Measurements from ENCODE around the gene DYNC1I1. TPM values are rescaled to one million over a fixed set of nuclear protein-coding genes. Genes with fewer than 3 reads are reported as not detected.
A peak's percentile ranks its signal among the peaks of the same experiment; 100 is the strongest.

Gene DYNC1I1
- total and polyA plus RNA-seq, 2 experiments from 2014 or later: 1.4 to 4.1 TPM

- no peak overlapping the region for H3K4me2 ChIP-seq
- H2AFZ ChIP-seq: peak overlapping the region; percentile 30; the same call in 1 of the 2 replicates
- H3K27ac ChIP-seq (ENCODE audit: low read depth): no peak overlapping the region
These were observed 87.1 kb downstream of the DYNC1I1 start for GRCh38 chr7:95859429-95859828.

More at GRCh38 chr7:95859429-95859828, 87.1 kb downstream of the DYNC1I1 start:
- no peaks in the 10 kb centered on the region for H4K20me1 ChIP-seq (replicated peaks; ENCODE audit: insufficient read depth)
- peaks cover 8% of the 10 kb centered on the region; the same call in 1 of the 2 replicates for H3K9me2 ChIP-seq (ENCODE audit: insufficient read depth)
- Mint-ChIP-seq H3K4me1 (peaks cover 14% of the 10 kb centered on the region), H3K27ac (no peak overlapping the region), H3K36me3 (ENCODE audit: low read depth) (no peaks in the 10 kb centered on the region), H3K27me3 (ENCODE audit: insufficient read depth, low read depth, poor library complexity) (no peaks in the 10 kb centered on the region), H3K4me3 (no peak overlapping the region), H3K9me3 (no peaks in the 10 kb centered on the region)
- H3K4me3 ChIP-seq: no peak overlapping the region
- peak; percentile 41 for DNase-seq (ENCODE audit: low spot score)
- no peaks in the 10 kb centered on the region for H3K79me2 ChIP-seq (replicated peaks; ENCODE audit: insufficient read depth)
- H3K36me3 ChIP-seq (ENCODE audit: insufficient read depth): no peaks in the 10 kb centered on the region
- H3F3A ChIP-seq (replicated peaks; ENCODE audit: low read depth): no peaks in the 10 kb centered on the region
- peaks cover 11% of the 10 kb centered on the region; the same call in 1 of the 2 replicates for H3K4me1 ChIP-seq (ENCODE audit: insufficient read depth)
- H3K27me3 ChIP-seq (ENCODE audit: insufficient read depth): no peaks in the 10 kb centered on the region
- TF ChIP-seq POLR2AphosphoS5 (IDR thresholded peaks at IDR 0.05; ENCODE audit: low read depth): no peak
- TF ChIP-seq ZNF331 (CRISPR knock-in tag; IDR thresholded peaks at IDR 0.05; ENCODE audit: low read depth): no peak
- TF ChIP-seq JUNB (IDR thresholded peaks at IDR 0.05; ENCODE audit: unreplicated experiment): no peak
- TF ChIP-seq CTCF (conservative IDR thresholded peaks at IDR 0.05; ENCODE audit: low read depth in 2 of 2): no peak
- TF ChIP-seq EZH2 (IDR thresholded peaks at IDR 0.05; ENCODE audit: low read depth, unreplicated experiment): no peak
- TF ChIP-seq NANOG (IDR thresholded peaks at IDR 0.05; ENCODE audit: borderline replicate concordance): no peak
- TF ChIP-seq STAT1 (IDR thresholded peaks at IDR 0.05; ENCODE audit: unreplicated experiment): no peak
- TF ChIP-seq REST (IDR thresholded peaks at IDR 0.05; ENCODE audit: unreplicated experiment): no peak
- TF ChIP-seq ETS1 (IDR thresholded peaks at IDR 0.05): no peak
- TF ChIP-seq CREB1 (CRISPR knock-in tag; IDR thresholded peaks at IDR 0.05; ENCODE audit: low read depth): no peak
- TF ChIP-seq ZNF462 (CRISPR knock-in tag; IDR thresholded peaks at IDR 0.05): no peak
- ATAC-seq: peak; percentile 81

All from GM23338 (cell line).